H54 (cell line): ENCODE results near the gene MARK1.
A peak's percentile ranks its signal among the peaks of the same experiment; 100 is the strongest.

Experiments used
- DNase-seq: peaks from one replicate; pipeline ENCODE4 v3.0.0; 2011; ENCODE audit warnings: low spot score, mixed read lengths; ENCODE audit not compliant: insufficient read length
- FAIRE-seq: peaks from 3 replicates; lab custom pipeline; 2011; peaks lifted over from hg19 to GRCh38; lab: Jason Lieb, UNC
- POLR2A ChIP-seq: IDR thresholded peaks from 2 replicates; pipeline ENCODE4 v1.6.1; 2011; ENCODE audit warnings: low read depth, mild to moderate bottlenecking, low read length

Gene MARK1

DNA sequence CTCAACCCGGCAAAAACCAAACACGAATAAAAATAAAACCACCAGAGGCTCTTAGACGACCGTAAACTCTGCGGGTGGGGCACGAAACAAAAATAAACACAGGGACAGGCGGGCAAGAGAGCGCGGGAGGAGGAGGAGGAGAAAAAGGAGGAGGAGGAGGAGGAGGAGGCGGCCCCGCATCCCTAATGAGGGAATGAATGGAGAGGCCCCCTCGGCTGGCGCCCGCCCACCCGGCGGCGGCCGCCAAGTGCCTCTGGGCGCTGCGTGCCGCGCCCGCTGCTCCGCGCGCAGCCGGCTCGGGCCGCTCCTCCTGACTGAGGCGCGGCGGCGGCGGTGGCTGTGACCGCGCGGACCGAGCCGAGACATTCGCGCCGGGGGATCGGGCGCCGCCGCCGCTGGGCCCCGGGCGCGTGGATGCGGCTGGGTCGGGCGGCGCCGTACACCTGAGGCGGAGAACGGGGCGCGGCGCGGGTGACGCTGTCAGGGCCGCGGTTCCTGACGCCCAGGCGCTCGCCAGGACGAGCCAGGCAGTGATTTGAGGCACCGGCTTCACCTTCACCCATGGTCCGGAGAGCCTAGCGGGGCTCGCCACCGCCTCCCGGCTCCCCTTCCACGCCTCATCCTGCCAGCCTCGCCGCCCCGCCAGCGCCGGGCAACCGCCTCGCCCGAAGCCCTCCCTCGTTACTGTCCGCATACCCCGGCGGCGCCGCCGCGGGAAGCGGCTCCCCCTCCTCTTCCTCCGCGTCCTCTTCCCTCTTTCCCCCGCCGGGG is at the start of gene MARK1:
Gene MARK1 (plus strand): TSS at position 229 of the 771 bp plus-strand sequence. CDS start 687 bp downstream, outside the sequence.
- peak; percentile 28 for DNase-seq
- FAIRE-seq = no peak
- peak; percentile 48; the same call in 1 of the 2 replicates for TF ChIP-seq POLR2A

DNA sequence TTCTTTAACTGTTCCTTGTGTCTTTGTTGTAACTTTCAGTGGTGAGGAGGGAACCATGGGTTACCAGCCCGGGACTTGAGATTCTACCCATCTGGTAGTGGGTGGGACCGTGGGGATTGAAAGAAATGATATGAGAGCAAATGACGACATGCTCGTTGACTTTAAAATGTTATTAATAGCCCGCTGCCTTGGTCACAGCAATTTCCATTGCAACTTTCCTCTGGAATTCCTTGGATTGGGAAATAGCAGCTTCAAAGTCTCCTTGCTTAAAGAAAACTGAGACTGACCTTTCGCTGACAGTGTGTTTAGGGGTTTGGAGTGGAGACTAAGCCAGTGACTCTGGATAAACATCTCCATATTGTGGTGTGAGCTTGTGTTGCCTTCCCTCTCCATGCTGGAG is 44.2 kb upstream of the MARK1 start:
- FAIRE-seq (no peak), DNase-seq (no peak)
- TF ChIP-seq POLR2A = no peak

DNA sequence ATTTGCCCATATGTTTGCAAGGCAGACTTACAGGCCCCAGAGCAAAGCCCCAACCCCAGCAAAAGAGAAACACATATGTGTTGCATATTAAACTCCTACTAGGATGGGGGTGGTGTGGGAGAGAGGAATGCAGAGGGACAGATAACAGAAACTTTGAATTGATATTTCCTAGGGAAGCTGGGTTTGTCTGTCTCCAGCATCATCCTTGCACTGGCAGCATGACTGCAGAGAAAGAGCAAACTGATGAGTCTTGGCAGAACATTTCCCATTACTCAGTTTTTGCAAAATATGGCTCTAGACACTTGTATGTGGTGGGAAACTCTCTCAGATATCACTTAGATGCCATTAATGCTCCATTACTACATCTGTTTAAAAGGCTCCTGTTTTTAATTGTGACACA is 43.8 kb upstream of the MARK1 start:
- TF ChIP-seq POLR2A = no peak
- FAIRE-seq = no peak

DNA sequence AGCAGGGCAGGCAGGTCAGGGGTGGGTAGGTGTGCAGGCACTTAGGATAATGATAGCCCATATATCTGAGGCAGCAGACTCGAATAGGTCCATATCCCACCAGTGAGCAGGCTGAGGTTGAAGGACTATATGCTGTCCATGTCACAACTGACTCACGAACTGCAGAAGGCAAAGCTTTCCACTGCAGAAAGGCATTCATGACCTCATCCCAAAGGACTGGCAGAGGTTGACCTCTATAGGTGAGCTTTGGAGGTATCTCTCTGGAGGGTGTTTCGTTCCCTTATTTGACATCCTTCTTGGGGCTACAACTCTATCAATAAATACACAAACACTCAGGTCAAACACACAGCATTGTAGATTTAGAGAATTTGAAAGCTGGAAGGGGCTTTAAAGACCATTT is 42.8 kb upstream of the MARK1 start:
- DNase-seq (no peak), FAIRE-seq (no peak)
- no peak for TF ChIP-seq POLR2A

More for the DNA sequence above, 43.8 kb upstream of the MARK1 start:
- no peak for DNase-seq

DNA sequence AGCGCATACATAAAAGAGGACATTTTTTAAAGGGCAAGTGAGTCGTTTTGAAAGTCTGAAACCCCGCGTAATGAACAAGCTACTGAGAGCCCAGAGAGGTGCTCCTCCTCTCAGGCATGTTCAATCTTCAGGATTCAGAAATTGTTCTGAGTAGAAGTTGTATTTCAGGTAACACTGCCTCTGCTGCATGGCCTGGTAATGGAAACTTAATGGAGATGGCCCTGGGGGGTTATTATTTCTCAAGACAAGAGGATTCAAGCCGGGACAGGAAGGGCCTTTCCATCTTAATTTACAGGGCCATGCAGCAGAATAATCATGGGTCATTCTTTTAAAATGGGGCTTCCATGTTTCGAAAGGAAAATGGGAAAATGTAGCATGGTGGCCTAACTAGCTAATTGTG is 42.1 kb upstream of the MARK1 start:
- TF ChIP-seq POLR2A = no peak
- no peak for DNase-seq

DNA sequence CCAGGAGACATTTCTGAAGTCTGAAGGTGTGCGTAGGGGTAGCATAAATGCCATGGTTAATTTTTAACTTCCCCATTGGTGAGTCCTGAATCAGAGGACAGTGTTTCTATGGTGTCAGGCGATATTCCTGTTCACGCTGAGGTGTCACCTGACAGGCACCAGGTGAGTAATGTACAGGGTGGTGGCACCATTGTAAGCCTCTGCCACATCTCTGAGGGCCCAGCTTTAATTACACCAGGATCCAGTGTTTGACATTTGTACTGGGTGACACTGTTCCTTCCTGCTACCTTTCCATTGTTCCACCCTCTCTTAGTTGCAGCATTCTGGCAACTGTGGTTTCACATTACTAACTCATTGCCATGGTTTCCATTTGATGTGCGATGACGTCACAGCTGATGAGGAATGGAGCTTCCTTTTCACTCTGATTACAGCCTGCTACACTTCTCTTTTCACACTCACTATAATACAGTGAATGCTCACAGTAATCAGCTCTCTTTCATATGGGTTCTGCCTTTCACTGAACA is 40.6 kb upstream of the MARK1 start:
- FAIRE-seq (no peak), DNase-seq (no peak)
- no peak for TF ChIP-seq POLR2A

More for the DNA sequence above, 42.1 kb upstream of the MARK1 start:
- FAIRE-seq = no peak

DNA sequence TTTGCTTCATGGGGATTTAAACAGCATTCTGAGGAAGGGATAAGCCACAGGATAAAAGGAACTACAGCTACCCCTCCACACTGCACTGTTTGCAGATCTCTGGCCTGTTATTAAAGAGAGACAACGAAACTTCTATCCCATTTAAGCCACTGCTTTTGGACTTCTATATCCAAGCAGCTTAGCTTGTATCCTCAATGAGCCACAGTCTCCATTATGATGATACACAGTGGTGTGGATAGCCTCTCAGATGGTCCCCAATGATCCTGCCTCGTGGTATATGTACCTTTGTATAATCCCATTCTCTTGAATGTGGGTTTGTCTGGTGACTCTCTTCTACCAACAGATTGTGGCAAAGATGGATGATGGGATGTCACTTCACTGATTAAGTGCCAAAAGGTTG is 36.0 kb upstream of the MARK1 start:
- no peak for DNase-seq

DNA sequence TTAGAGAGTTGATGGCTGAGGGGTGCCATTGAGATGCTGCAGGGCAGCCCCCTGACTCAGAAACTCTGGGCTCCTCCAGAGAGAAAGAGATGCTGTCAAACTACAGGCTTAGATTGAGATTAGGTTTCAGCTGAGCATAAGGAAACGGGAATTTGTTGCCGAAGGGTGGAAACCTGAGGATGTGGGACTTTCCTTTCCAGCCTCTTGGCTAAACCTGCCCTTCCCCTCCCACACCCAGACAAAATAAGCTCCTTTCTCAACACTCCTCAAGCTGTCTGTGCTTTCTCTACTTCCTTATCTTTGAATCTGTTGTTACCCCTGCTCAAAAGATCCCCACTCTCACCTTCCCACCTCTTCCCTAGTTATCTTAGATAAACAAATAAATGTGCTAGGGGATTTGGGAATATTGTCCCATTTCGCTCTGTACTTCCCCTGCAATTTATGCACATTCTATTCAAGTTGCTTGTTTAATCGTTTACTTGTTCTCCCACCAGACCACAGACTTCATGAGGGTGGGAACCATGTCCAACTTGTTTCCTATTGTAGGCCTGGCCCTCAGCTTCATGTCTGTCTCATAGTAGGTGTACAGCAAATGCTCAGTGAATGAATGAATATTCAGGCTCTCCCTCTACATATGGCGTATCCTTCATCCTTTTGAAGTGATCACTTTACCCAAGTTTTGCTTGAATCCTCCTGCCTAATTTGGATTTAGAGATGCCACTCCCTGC is 30.6 kb upstream of the MARK1 start:
- FAIRE-seq = no peak

More for the DNA sequence above, 36.0 kb upstream of the MARK1 start:
- TF ChIP-seq POLR2A = no peak
- FAIRE-seq = no peak

DNA sequence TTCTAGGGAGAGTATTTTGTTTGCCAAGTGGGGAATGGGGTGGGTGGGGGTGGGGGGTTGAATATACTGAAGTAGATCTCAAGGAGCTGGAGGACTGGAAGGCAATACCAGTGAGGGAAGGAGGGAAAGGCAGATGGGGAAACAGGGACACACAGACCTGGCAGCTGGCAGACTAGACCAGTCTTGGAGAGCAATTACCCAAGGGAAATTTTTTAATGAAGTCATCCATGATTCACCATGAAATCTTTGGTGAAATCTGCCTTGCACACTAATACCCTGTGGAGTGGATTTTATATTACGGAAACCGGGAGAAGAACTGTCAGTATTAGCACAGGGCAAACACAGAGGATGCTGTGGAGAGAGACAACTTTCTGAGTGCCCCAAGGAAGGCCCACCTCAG is 29.7 kb upstream of the MARK1 start:
- no peak for DNase-seq

More for the DNA sequence above, 30.6 kb upstream of the MARK1 start:
- DNase-seq = no peak
- TF ChIP-seq POLR2A = no peak

DNA sequence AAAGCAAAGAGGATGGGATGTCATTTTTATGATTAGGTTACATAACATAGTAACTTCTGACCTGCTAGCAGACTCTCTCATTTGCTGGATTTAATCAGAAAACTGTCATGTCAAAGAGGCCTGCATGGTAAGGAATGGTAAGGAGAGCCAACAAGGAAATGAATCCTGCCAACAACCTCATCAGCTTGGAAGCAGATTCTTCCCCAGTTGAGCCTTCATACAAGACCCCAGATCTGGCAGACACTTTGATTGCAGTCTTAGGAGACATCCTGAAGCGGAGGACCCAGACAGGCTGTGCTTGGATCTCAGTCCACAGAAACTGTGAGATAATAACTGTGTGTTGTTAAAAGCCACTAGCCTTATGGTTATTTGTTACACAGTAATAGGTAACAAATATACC is 27.6 kb upstream of the MARK1 start:
- DNase-seq (no peak), FAIRE-seq (no peak)
- no peak for TF ChIP-seq POLR2A

More for the DNA sequence above, 29.7 kb upstream of the MARK1 start:
- TF ChIP-seq POLR2A = no peak
- FAIRE-seq = no peak

DNA sequence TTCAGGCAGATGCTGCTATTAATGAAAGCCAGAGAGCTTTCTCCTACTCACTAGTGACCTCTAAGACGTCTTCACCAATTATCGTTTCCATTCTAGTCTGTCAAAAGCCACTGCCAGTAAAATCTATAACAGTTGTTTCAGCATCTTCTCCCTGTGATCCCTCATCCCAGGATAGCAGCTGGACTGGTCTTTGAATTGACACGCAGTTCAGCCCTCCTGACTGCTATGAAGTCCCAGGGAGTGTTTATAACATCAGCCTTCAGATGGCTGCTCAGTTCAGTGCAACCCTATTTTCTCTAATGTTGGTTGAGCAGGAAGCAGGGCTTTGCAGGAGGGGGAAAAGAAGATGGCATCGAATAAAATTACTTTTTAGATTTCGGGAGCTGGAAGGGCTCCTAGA is 23.6 kb upstream of the MARK1 start:
- no peak for FAIRE-seq
- TF ChIP-seq POLR2A = no peak
- DNase-seq = no peak

DNA sequence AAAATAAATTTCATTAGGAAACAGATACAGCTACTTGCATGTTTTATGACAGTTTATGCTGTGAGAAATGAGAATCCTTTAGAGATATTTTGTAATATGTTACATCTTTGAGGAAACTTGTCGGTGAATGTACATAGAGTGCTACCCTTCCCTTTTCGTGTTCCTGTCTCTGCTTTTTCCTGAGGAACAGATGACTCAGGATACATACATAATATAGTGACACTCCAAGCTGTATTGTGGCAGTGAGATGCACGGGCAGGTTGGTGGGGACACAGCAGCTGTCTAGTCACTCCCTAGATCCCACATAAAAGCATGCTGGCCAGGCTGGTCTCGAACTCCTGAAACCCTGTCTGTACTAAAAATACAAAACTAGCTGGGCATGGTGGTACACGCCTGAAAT is 20.9 kb upstream of the MARK1 start:
- DNase-seq (no peak), FAIRE-seq (no peak)
- TF ChIP-seq POLR2A = no peak

DNA sequence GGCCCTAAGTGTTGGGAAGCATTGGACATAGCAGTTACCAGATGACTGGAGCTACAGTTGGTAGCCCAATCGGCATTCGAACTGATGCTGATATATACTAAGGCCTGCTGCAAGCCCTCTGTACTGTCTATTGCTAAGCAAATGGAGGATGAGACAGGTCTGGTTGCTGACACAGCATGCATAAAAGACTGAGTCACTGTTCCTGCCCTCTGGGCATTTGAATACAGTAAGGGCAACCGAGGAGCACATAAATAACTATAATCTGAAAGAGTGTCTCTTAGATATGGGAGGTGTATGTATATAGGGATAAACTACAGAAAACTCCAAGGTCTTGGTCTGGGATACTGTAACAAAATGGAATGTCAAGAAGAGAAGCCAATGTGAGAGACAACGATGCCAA is 16.8 kb upstream of the MARK1 start:
- FAIRE-seq (no peak), DNase-seq (no peak)
- no peak for TF ChIP-seq POLR2A

DNA sequence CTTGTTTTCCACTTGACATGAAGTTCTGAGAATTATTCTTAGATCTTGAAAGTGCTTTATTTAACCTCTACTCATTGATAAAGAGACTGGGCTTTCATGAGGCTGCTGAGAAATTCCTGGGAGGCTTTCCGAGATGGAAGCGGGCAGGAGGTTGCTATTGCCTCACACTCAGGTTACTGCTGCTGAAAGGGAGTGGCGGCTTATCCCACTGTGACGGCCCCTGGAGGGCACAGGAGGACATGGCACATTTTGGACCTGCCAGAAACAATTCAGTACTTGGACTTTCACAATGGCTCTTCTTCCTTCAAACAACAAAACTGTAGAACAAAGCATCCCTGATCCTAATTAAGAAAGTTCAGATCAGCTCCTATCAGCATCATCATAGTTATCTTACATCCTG is 16.2 kb upstream of the MARK1 start:
- no peak for TF ChIP-seq POLR2A
- no peak for DNase-seq
- no peak for FAIRE-seq
